HepG2 (cell line): Measurements from ENCODE around the gene DHH. TPM values are rescaled to one million over a fixed set of nuclear protein-coding genes. Genes with fewer than 3 reads are reported as not detected.

Source experiments
- ARNT2 ChIP-seq: sonication (generic); formaldehyde crosslinking; IDR thresholded peaks from 2 replicates; pipeline ENCODE4 v1.8.0; 2022; ENCODE audit warnings: mild to moderate bottlenecking, low read depth, missing genetic modification reagents, moderate library complexity
- ATF4 ChIP-seq, 2 experiments: fragments of 450-650 bp in 1 of 2; sonication (generic) in 1 of 2; formaldehyde crosslinking; IDR thresholded peaks; 2 replicates each; pipeline versions ENCODE4 v1.5.0 to v1.8.0; 2020 to 2022; ENCODE audit warnings: mild to moderate bottlenecking in 1 of 2, missing genetic modification reagents in 1 of 2
- ATF7-NPFF ChIP-seq: sonication (generic); formaldehyde crosslinking; IDR thresholded peaks from 2 replicates; pipeline ENCODE4 v1.8.1; 2023; ENCODE audit warnings: mild to moderate bottlenecking, low read depth, missing genetic modification reagents, moderate library complexity
- BRF2 ChIP-seq: sonication (generic); formaldehyde crosslinking; IDR thresholded peaks from 2 replicates; pipeline ENCODE4 v1.8.1; 2022; ENCODE audit warnings: mild to moderate bottlenecking, missing genetic modification reagents
- DR1 ChIP-seq: sonication (generic); formaldehyde crosslinking; IDR thresholded peaks from 2 replicates; pipeline ENCODE4 v1.8.0; 2021; ENCODE audit warnings: mild to moderate bottlenecking, missing genetic modification reagents, inconsistent platforms
- ETS1 ChIP-seq: sonication (generic); formaldehyde crosslinking; IDR thresholded peaks from 2 replicates; pipeline ENCODE4 v1.4.0; 2020; ENCODE audit warnings: missing genetic modification reagents
- FIP1L1 ChIP-seq: fragments of 200-400 bp; formaldehyde crosslinking; IDR thresholded peaks from 2 replicates; pipeline ENCODE4 v1.6.1; 2018; ENCODE audit warnings: low read depth, mild to moderate bottlenecking, low read length, moderate library complexity, borderline replicate concordance; ENCODE audit not compliant: insufficient read depth
- GABPA ChIP-seq, 2 experiments: IDR thresholded peaks; 2 replicates each; pipeline ENCODE4 v1.6.1; 2011 to 2016; ENCODE audit warnings: low read depth in 2 of 2, low read length in 1 of 2, missing biosample characterization in 1 of 2, missing genetic modification characterization in 1 of 2
- GMEB2 ChIP-seq: IDR thresholded peaks from 2 replicates; pipeline ENCODE4 v1.6.1; 2016; ENCODE audit warnings: missing biosample characterization, missing genetic modification reagents, low read depth
- HOXD1 ChIP-seq: sonication (generic); formaldehyde crosslinking; IDR thresholded peaks from 2 replicates; pipeline ENCODE4 v1.5.0; 2020; ENCODE audit warnings: missing genetic modification reagents
- KDM3A ChIP-seq: IDR thresholded peaks from 2 replicates; pipeline ENCODE4 v1.6.1; 2018; ENCODE audit warnings: low read depth, missing compliant biosample characterization
- PCBP1 ChIP-seq: fragments of 200-400 bp; formaldehyde crosslinking; IDR thresholded peaks from 2 replicates; pipeline ENCODE4 v1.6.1; 2017; ENCODE audit warnings: mild to moderate bottlenecking, low read depth, low read length, borderline replicate concordance
- RFXANK ChIP-seq: IDR thresholded peaks from 2 replicates; pipeline ENCODE4 v1.6.1; 2016
- STAT6 ChIP-seq: sonication (generic); formaldehyde crosslinking; IDR thresholded peaks from 2 replicates; pipeline ENCODE4 v1.4.0; 2020; ENCODE audit warnings: missing genetic modification reagents, mild to moderate bottlenecking, borderline replicate concordance
- ZBTB20 ChIP-seq: sonication (generic); formaldehyde crosslinking; IDR thresholded peaks from 2 replicates; pipeline ENCODE4 v1.8.1; 2023; ENCODE audit warnings: missing genetic modification reagents, low read depth, mild to moderate bottlenecking, borderline replicate concordance
- ZC3H13 ChIP-seq: sonication (generic); formaldehyde crosslinking; IDR thresholded peaks from 2 replicates; pipeline ENCODE4 v1.8.1; 2023; ENCODE audit warnings: mild to moderate bottlenecking, missing genetic modification reagents, moderate library complexity
- ZC3H4 ChIP-seq: sonication (generic); formaldehyde crosslinking; IDR thresholded peaks from 2 replicates; pipeline ENCODE4 v1.4.0; 2020; ENCODE audit warnings: missing genetic modification reagents, borderline replicate concordance
- ZNF34 ChIP-seq: sonication (generic); formaldehyde crosslinking; IDR thresholded peaks from 2 replicates; pipeline ENCODE4 v1.4.0; 2020; ENCODE audit warnings: mild to moderate bottlenecking, missing genetic modification reagents, borderline replicate concordance
- ZNF460 ChIP-seq: sonication (generic); formaldehyde crosslinking; IDR thresholded peaks from 2 replicates; pipeline ENCODE4 v1.5.1; 2020; ENCODE audit warnings: missing genetic modification reagents, mild to moderate bottlenecking, borderline replicate concordance
- ZNF691 ChIP-seq: sonication (generic); formaldehyde crosslinking; IDR thresholded peaks from 2 replicates; pipeline ENCODE4 v1.4.0; 2020; ENCODE audit warnings: missing genetic modification reagents, low read depth, mild to moderate bottlenecking, borderline replicate concordance
- polyA plus RNA-seq, 8 experiments: library from polyadenylated mRNA; depleted of rRNA in 3 of 8; stranded (reverse) in 7 of 8; unstranded in 1 of 8; fragments of >200 nt; fragmentation: Illumina TruSeq in 4 of 8; extraction: Trizol in 4 of 8; gene quantifications; 2 replicates each; pipeline versions ENCODE4 v1.2.1 to v1.2.3, GENCODE V29; 2011 to 2016; ENCODE audit warnings: low read depth in 4 of 8, missing spikeins in 1 of 8, mixed read lengths in 1 of 8; ENCODE audit not compliant: insufficient read depth in 1 of 8
- total RNA-seq, 5 experiments: library from RNA; depleted of rRNA; stranded (reverse); fragments of >200 nt; fragmentation: Illumina TruSeq; extraction: Trizol; gene quantifications; 2 replicates each; pipeline ENCODE4 v1.2.3, GENCODE V29; 2016; ENCODE audit warnings: low read depth in 1 of 5

DHH gene
- total and polyA plus RNA-seq, 2 of the 13 experiments (the other 11 are each of a cell fraction or from before 2014, with no cell fraction given) = not detected

GRCh38 chr12:49055978-49056754 lies 38.4 kb downstream of the DHH start (continued):
- TF ChIP-seq ZNF691 (CRISPR knock-in tag) (no peak), GABPA (IDR thresholded peaks at IDR 0.05; ENCODE audit: low read depth, low read length) (peak; percentile 20; the same call in 1 of the 2 replicates), GABPA (CRISPR knock-in tag; IDR thresholded peaks at IDR 0.05; ENCODE audit: low read depth) (0 out of 2 replicates have a peak, but pooled peaks have one; percentile 36), HOXD1 (CRISPR knock-in tag) (no peak), ZC3H4 (CRISPR knock-in tag) (no peak), KDM3A (no peak), BRF2 (CRISPR knock-in tag) (no peak), ZBTB20 (CRISPR knock-in tag) (no peak), ZC3H13 (CRISPR knock-in tag) (no peak), ETS1 (CRISPR knock-in tag) (no peak), ARNT2 (CRISPR knock-in tag) (no peak), RFXANK (no peak), FIP1L1 (no peak), GMEB2 (CRISPR knock-in tag) (no peak), PCBP1 (no peak), ZNF34 (no peak), ATF4 (CRISPR knock-in tag; IDR thresholded peaks at IDR 0.05) (no peak), STAT6 (CRISPR knock-in tag) (no peak), ZNF460 (CRISPR knock-in tag) (no peak), DR1 (CRISPR knock-in tag) (no peak), ATF7-NPFF (CRISPR knock-in tag) (no peak)
